Spleen (tissue), 11 donors: Measurements from ENCODE around the gene FAP. TPM values are rescaled to one million over a fixed set of nuclear protein-coding genes. Genes with fewer than 3 reads are reported as not detected.

ENCODE experiments used
- DNase-seq: peaks from one replicate; pipeline ENCODE4 v3.0.0-alpha.2; 2020
- H3K27ac ChIP-seq, 8 donors: fragments of 200-600 bp; sonication (generic) in 7 of 8; 1 replicate in 4 of 8; 2 replicates in 4 of 8; pipeline versions ENCODE4 v1.5.0 to v1.8.0; 2016 to 2021; ENCODE audit warnings: inconsistent platforms in 4 of 8, mild to moderate bottlenecking in 4 of 8, moderate library complexity in 1 of 8
- H3K27me3 ChIP-seq, 7 donors: fragments of 200-600 bp; sonication (generic) in 6 of 7; replicated peaks in 1 of 7; 1 replicate in 4 of 7; 2 replicates in 3 of 7; pipeline versions ENCODE4 v1.5.0 to v1.8.0; 2016 to 2021; ENCODE audit warnings: inconsistent platforms in 3 of 7, mild to moderate bottlenecking in 1 of 7
- H3K36me3 ChIP-seq, 6 donors: fragments of 200-600 bp; sonication (generic) in 5 of 6; 1 replicate in 4 of 6; 2 replicates in 2 of 6; pipeline versions ENCODE4 v1.5.0 to v1.8.0; 2016 to 2021; ENCODE audit warnings: inconsistent platforms in 2 of 6
- H3K4me1 ChIP-seq, 6 donors: fragments of 200-600 bp; sonication (generic) in 5 of 6; 1 replicate in 3 of 6; 2 replicates in 3 of 6; pipeline versions ENCODE4 v1.5.0 to v1.8.0; 2016 to 2021; ENCODE audit warnings: inconsistent platforms in 3 of 6
- H3K4me3 ChIP-seq, 8 donors: fragments of 200-600 bp; sonication (generic) in 7 of 8; 1 replicate in 4 of 8; 2 replicates in 4 of 8; pipeline versions ENCODE4 v1.5.0 to v1.8.0; 2016 to 2021; ENCODE audit warnings: inconsistent platforms in 4 of 8, mild to moderate bottlenecking in 4 of 8, moderate library complexity in 2 of 8
- H3K9me3 ChIP-seq, 8 donors: fragments of 200-600 bp; sonication (generic) in 7 of 8; 1 replicate in 4 of 8; 2 replicates in 4 of 8; pipeline versions ENCODE4 v1.5.0 to v1.8.0; 2016 to 2021; ENCODE audit warnings: inconsistent platforms in 4 of 8
- CTCF ChIP-seq, 11 experiments: fragments of 200-600 bp in 7 of 11; fragments of 450-650 bp in 4 of 11; sonication (generic) in 4 of 11; IDR thresholded peaks in 8 of 11; conservative IDR thresholded peaks in 3 of 11; 1 replicate in 7 of 11; 2 replicates in 4 of 11; pipeline versions ENCODE4 v1.4.0 to v1.8.0; 2016 to 2021; ENCODE audit warnings: antibody characterized with exemption in 11 of 11, inconsistent platforms in 4 of 11, mild to moderate bottlenecking in 1 of 11
- POLR2A ChIP-seq, 3 donors: fragments of 450-650 bp; IDR thresholded peaks; one replicate each; pipeline ENCODE4 v1.5.1; 2017; ENCODE audit warnings: antibody characterized with exemption in 3 of 3, mild to moderate bottlenecking in 1 of 3
- POLR2AphosphoS5 ChIP-seq, 3 donors: sonication (generic); formaldehyde crosslinking; IDR thresholded peaks; one replicate each; pipeline ENCODE4 v1.5.1; 2017; ENCODE audit warnings: antibody characterized with exemption in 3 of 3
- WGBS, 5 donors: extraction: QIAGEN DNeasy Blood & Tissue Kit in 3 of 5; methylation state at CpG; one replicate each; pipeline versions ENCODE4 v1.1.5 to v1.1.7; 2013 to 2018; 5-methylcytosine and 5-hydroxymethylcytosine counted together
- intact Hi-C: fragments of 100-400 bp; cut with DNase I; formaldehyde crosslinking; loops from one replicate; pipeline ENCODE4 v1.15.0; 2023; ENCODE audit warnings: low total_unique reads
- polyA plus RNA-seq, 3 donors: library from polyadenylated mRNA; stranded (reverse); fragments of 200-250 nt; gene quantifications; one replicate each; pipeline ENCODE4 v1.2.1, GENCODE V29; 2013
- total RNA-seq, 7 donors: library from RNA; depleted of rRNA in 3 of 7; stranded (reverse); fragments of >200 nt in 3 of 7; fragmentation: NEBNext Ultra II Directional in 4 of 7; extraction: Animal tissue kit (Norgen Biotek cat#: 25700) in 4 of 7; gene quantifications; one replicate each; pipeline versions ENCODE4 v1.1.0 to v1.2.1, GENCODE V29; 2016 to 2021
- donor health status: healthy with polysubstance abuse.
- donor health status: DM: no; HTN: no; CAD: no; lungs with moderate emphysema.
- donor health status: DM: no; HTN: no; CAD: no.
- donor health status: Bipolar disorder and iron deficiency.
- donor health status: healthy.
- donor health status: DM: no; HTN: no; CAD: no.
- donor health status: DM: yes; HTN: yes; CAD: no.

FAP gene
- total and polyA plus RNA-seq, 10 donors = 0.82 to 11.8 (median 1.2) TPM

- DNase-seq = no peak
- intact Hi-C loops = no loop called here
- Histone ChIP-seq H3K4me3 (no peak overlapping the region), H3K27me3 (no peaks in the 10 kb centered on the region), H3K9me3 (no peaks in the 10 kb centered on the region), H3K27ac (no peak overlapping the region), H3K4me1 (no peaks in the 10 kb centered on the region), H3K36me3 (no peaks in the 10 kb centered on the region)
- 83 to 95% (median 93%) methylated on average over 3 of the region's 3 CpGs for WGBS, 5 donors
- no peak for TF ChIP-seq POLR2AphosphoS5 (IDR thresholded peaks at IDR 0.05)
- TF ChIP-seq POLR2A (IDR thresholded peaks at IDR 0.05) = no peak
- TF ChIP-seq CTCF (IDR thresholded peaks at IDR 0.05 in 8 of 11, conservative IDR thresholded peaks at IDR 0.05 in 3 of 11) = no peak
These were observed 31.5 kb downstream of the FAP start for GRCh38 chr2:162211732-162212131.

DNA sequence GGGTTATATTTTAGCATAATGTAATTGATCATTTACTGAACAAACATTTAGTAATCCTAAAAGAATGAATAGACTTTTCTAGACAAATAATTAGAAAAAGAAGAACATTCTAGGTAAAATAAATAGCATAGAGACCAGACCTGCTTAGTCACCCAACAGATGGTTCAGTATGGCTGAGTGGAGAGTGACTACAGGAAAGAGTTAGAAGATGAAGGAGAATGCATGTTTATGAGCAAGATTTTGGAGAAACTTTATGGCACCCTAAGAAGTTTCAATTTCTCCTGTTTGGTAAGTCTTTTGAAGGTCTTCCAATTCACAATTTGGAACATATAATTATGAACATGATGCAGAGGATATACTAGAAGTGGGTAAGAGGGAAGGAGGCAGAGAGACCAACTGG, 32.9 kb downstream of the FAP start:
- H3K36me3 ChIP-seq = no peaks in the 10 kb centered on the region
- no peak overlapping the region for H3K4me3 ChIP-seq
- H3K4me1 ChIP-seq = no peaks in the 10 kb centered on the region
- H3K9me3 ChIP-seq = no peaks in the 10 kb centered on the region
- intact Hi-C loops = no loop called here
- H3K27me3 ChIP-seq = no peaks in the 10 kb centered on the region
- no peak for DNase-seq
- TF ChIP-seq POLR2AphosphoS5 (IDR thresholded peaks at IDR 0.05) = no peak
- no peak for TF ChIP-seq CTCF (IDR thresholded peaks at IDR 0.05 in 8 of 11, conservative IDR thresholded peaks at IDR 0.05 in 3 of 11)
- TF ChIP-seq POLR2A (IDR thresholded peaks at IDR 0.05) = no peak
- no peak overlapping the region for H3K27ac ChIP-seq

GRCh38 chr2:162202203-162202602, 41.0 kb downstream of the FAP start:
- H3K9me3 ChIP-seq = no peaks in the 10 kb centered on the region
- no peaks in the 10 kb centered on the region for H3K27me3 ChIP-seq
- intact Hi-C loops = no loop called here
- no peak for DNase-seq
- H3K4me3 ChIP-seq = no peak overlapping the region
- H3K27ac ChIP-seq = no peak overlapping the region
- TF ChIP-seq CTCF (IDR thresholded peaks at IDR 0.05 in 8 of 11, conservative IDR thresholded peaks at IDR 0.05 in 3 of 11) = no peak
- no peak for TF ChIP-seq POLR2AphosphoS5 (IDR thresholded peaks at IDR 0.05)
- no peak for TF ChIP-seq POLR2A (IDR thresholded peaks at IDR 0.05)
- no peaks in the 10 kb centered on the region for H3K36me3 ChIP-seq
- H3K4me1 ChIP-seq = no peaks in the 10 kb centered on the region

- no peaks in the 10 kb centered on the region for H3K4me1 ChIP-seq
- intact Hi-C loops = no loop called here
- no peaks in the 10 kb centered on the region for H3K27me3 ChIP-seq
- WGBS, 5 donors = 80 to 91% (median 83%) methylated on average over 1 of the region's 1 CpG
- no peak overlapping the region for H3K4me3 ChIP-seq
- no peaks in the 10 kb centered on the region for H3K36me3 ChIP-seq
- TF ChIP-seq POLR2AphosphoS5 (IDR thresholded peaks at IDR 0.05) (no peak), CTCF (IDR thresholded peaks at IDR 0.05 in 8 of 11, conservative IDR thresholded peaks at IDR 0.05 in 3 of 11) (no peak), POLR2A (IDR thresholded peaks at IDR 0.05) (no peak)
- H3K9me3 ChIP-seq = no peaks in the 10 kb centered on the region
- DNase-seq = no peak
- no peak overlapping the region for H3K27ac ChIP-seq
These were observed 42.6 kb downstream of the FAP start for GRCh38 chr2:162200636-162201035.
